ENCODE data around the gene RNF125.
A peak's percentile ranks its signal among the peaks of the same experiment; 100 is the strongest.

Gene RNF125

DNA sequence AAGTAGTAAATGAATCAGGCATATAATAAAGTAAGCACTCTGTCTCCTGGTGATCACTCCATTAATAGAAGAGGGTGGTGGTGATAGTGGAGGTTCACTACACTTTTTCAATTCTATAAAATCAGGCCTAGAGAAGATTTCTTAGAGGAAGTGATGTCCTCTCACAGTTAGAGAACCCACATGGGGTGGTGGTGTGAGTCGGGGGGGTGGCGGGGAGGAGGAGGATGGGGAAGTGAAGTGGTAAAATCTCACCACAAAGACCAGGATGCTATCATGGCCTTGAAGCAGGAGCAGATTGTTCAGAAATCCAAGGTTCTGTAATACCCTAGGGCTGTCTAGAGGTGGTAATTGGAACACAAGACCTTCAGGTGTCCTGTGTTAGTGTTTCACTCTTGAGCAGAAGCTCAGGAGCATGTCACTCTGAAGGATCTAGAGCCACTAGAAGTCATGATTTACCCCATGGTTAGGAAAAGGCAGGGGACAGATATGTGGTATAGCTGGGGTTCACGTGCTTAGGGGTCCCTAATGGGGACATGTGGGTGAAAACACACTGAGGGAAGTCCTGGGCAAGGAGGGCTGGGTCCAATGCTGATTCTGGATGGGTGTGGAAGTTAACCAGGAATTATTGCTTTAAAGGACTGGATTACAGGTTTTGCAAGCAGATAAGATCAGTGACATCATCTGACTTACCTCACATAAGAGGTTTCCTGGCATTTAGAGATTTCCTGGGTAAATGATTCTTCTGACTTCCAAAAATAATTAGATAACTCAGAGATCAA, 31.0 kb downstream of the RNF125 start (continued):
- TF ChIP-seq ZNF280C (tag by site-specific recombination; IDR thresholded peaks at IDR 0.05) (no peak), GLI2 (tag by site-specific recombination; IDR thresholded peaks at IDR 0.05; ENCODE audit: borderline replicate concordance, low read depth) (no peak), ZNF600 (tag by site-specific recombination; IDR thresholded peaks at IDR 0.05) (0 out of 2 replicates have a peak, but pooled peaks have one; percentile 42), ZNF2 (tag by site-specific recombination; IDR thresholded peaks at IDR 0.05) (no peak), KLF16 (tag by site-specific recombination; IDR thresholded peaks at IDR 0.05) (no peak; the same call in 1 of the 2 replicates), PRDM4 (tag by site-specific recombination; IDR thresholded peaks at IDR 0.05) (no peak), ZNF777 (tag by site-specific recombination; IDR thresholded peaks at IDR 0.05; ENCODE audit: borderline replicate concordance) (no peak), ZFHX2 (tag by site-specific recombination; conservative IDR thresholded peaks at IDR 0.05) (no peak), BCL11B (tag by site-specific recombination; IDR thresholded peaks at IDR 0.05; ENCODE audit: low read depth) (no peak), ZNF362 (tag by site-specific recombination; IDR thresholded peaks at IDR 0.05) (no peak), ZNF449 (tag by site-specific recombination; IDR thresholded peaks at IDR 0.05) (no peak), ZNF785 (tag by site-specific recombination; IDR thresholded peaks at IDR 0.05) (no peak), TCF7L2 (IDR thresholded peaks at IDR 0.05; ENCODE audit: borderline replicate concordance, low read depth, low read length) (no peak), KLF10 (tag by site-specific recombination; IDR thresholded peaks at IDR 0.05) (0 out of 2 replicates have a peak, but pooled peaks have one; percentile 26), ZNF658 (tag by site-specific recombination; IDR thresholded peaks at IDR 0.05) (no peak), ZNF670 (tag by site-specific recombination; IDR thresholded peaks at IDR 0.05; ENCODE audit: low read depth) (no peak), YY2 (tag by site-specific recombination; IDR thresholded peaks at IDR 0.05) (no peak), ZNF433 (tag by site-specific recombination; IDR thresholded peaks at IDR 0.05; ENCODE audit: low read depth) (no peak), ZNF169 (tag by site-specific recombination; IDR thresholded peaks at IDR 0.05) (no peak), ZNF112 (tag by site-specific recombination; IDR thresholded peaks at IDR 0.05) (no peak), ZNF174 (tag by site-specific recombination; IDR thresholded peaks at IDR 0.05) (no peak), ZNF302 (tag by site-specific recombination; IDR thresholded peaks at IDR 0.05; ENCODE audit: low read depth) (no peak), SCRT2 (tag by site-specific recombination; IDR thresholded peaks at IDR 0.05) (no peak), MYNN (tag by site-specific recombination; IDR thresholded peaks at IDR 0.05; ENCODE audit: borderline replicate concordance) (no peak), PBX3 (CRISPR knock-in tag; IDR thresholded peaks at IDR 0.05) (no peak), ZSCAN16 (tag by site-specific recombination; IDR thresholded peaks at IDR 0.05) (no peak), ZNF747 (tag by site-specific recombination; IDR thresholded peaks at IDR 0.05) (no peak), ZNF18 (tag by site-specific recombination; IDR thresholded peaks at IDR 0.05) (no peak), ZNF571 (tag by site-specific recombination; IDR thresholded peaks at IDR 0.05) (no peak), ZNF501 (tag by site-specific recombination; IDR thresholded peaks at IDR 0.05) (no peak), ZNF394 (tag by site-specific recombination; IDR thresholded peaks at IDR 0.05; ENCODE audit: borderline replicate concordance) (peak; percentile 34; the same call in 1 of the 2 replicates)

Measured in HEK293 (cell line).